ENCODE results near the gene EEFSEC. TPM values are rescaled to one million over a fixed set of nuclear protein-coding genes. Genes with fewer than 3 reads are reported as not detected.

Gene EEFSEC
- total and polyA plus RNA-seq, 2 of the 8 experiments (the other 6 are each of a cell fraction or from before 2014, with no cell fraction given): 13.1 to 19.8 TPM

DNA sequence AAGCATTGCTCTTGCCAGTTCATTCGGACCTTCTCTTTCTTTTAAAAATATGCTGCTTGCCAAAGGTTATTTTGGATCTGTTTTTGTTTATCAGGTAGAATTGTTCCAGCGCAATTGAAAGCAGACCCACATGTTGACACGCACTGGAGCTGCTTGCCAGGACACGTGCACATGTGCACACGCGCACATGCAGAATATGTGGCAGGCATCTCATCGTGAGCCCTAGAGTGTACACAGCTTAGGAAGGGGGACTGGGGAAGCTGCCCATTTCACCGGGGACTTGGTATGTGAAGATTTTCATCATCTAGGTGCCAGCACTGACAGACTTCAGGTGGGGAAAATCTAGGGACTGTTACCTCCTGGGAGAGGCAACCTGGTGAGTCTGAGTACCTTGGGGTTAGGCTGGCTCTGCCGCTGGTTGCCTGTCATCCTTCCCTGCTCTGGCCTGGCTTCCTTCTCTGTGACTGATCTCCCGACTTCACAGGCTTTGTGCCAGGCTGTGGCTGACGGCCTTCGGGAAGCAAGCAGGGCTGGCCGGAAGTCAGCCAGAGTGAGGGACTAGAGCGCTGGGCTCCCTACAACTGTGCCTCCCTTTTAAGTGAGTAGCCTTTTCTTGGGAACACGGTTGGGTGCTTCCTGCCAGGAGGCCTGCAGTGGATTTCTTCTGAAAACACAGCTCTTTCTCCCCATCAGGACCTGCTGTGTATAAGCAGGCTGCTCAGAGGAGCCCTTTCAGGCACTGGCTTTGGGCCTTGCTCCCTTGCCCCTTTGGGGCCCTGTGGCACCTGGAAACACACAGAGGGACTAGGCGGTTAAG lies 129.3 kb downstream of the EEFSEC start:
- H2AFZ ChIP-seq (ENCODE audit: low read length): no peak overlapping the region
- no peak overlapping the region for H3K23ac ChIP-seq (ENCODE audit: insufficient read length)
- H2BK12ac ChIP-seq (ENCODE audit: low read depth, low read length): peak overlapping the region; percentile 77; the same call in 1 of the 2 replicates
- 72% methylated on average over 16 of the region's 16 CpGs; no CpG with 5 or more reads in 1 of the 2 experiments for WGBS, 2 experiments (ENCODE audit: extremely low coverage in 1 of 2, insufficient coverage in 1 of 2, insufficient read length in 1 of 2, insufficient replicate concordance in 2 of 2, low coverage in 1 of 2, low lambda C conversion rate in 2 of 2, missing lambda C conversion rate in 1 of 2)
- H4K91ac ChIP-seq (replicated peaks; ENCODE audit: insufficient read length, low read length): peak overlapping the region; percentile 84
- FAIRE-seq: no peak
- peaks cover 29 to 68% (median 43%) of the 10 kb centered on the region in 4 experiments for H3K4me1 ChIP-seq (replicated peaks in 1 of 4; ENCODE audit: control insufficient read depth in 3 of 4, insufficient read depth in 4 of 4, low read length in 3 of 4)
- no peak overlapping the region for H4K5ac ChIP-seq (ENCODE audit: insufficient read length, low read depth, low read length)
- H3K9me3 ChIP-seq (ENCODE audit: insufficient read depth in 2 of 2, low read depth in 1 of 2, low read length in 1 of 2): no peaks in the 10 kb centered on the region
- H3K56ac ChIP-seq (replicated peaks; ENCODE audit: insufficient read length, low read depth, low read length): no peak overlapping the region
- no peak overlapping the region for H3K9ac ChIP-seq (replicated peaks in 1 of 4; ENCODE audit: extremely low read depth in 1 of 4, low read depth in 3 of 4, low read length in 3 of 4)
- no peak overlapping the region for H3K27ac ChIP-seq (ENCODE audit: low read depth, low read length)
- H3K4me2 ChIP-seq (ENCODE audit: insufficient read depth in 1 of 2, low read depth in 2 of 2, low read length in 2 of 2): 0 out of 4 replicates have a peak overlapping the region, but pooled peaks of 1 of the 2 experiments have one; percentile 14
- H2BK120ac ChIP-seq (replicated peaks; ENCODE audit: low read depth, low read length): no peak overlapping the region
- peak; percentile 56; the same call in 1 of the 2 replicates for TF ChIP-seq GABPA (IDR thresholded peaks at IDR 0.05; ENCODE audit: borderline replicate concordance, insufficient read depth, low read length)
- TF ChIP-seq SRF (IDR thresholded peaks at IDR 0.05; ENCODE audit: low read depth, low read length): no peak
- TF ChIP-seq KDM5A (IDR thresholded peaks at IDR 0.05; ENCODE audit: low read length): no peak
- no peak for TF ChIP-seq RFX5 (IDR thresholded peaks at IDR 0.05; ENCODE audit: borderline replicate concordance, low read depth, low read length)
- no peak for TF ChIP-seq RXRA (IDR thresholded peaks at IDR 0.05; ENCODE audit: insufficient read depth, low read depth, low read length)
- H3K79me1 ChIP-seq (ENCODE audit: low read depth, low read length): no peaks in the 10 kb centered on the region
- ChIA-PET CTCF (ENCODE audit: partially characterized antibody) (interaction anchor here (0.8 to 3.5 kb wide), 10 partner anchors 9 to 57 kb away, joined by 3 to 17 read pairs (median 5); no protein-coding TSS in a partner anchor), POLR2A (ENCODE audit: partially characterized antibody) (interaction anchor here (0.8 to 1.2 kb wide), 4 partner anchors 8 to 88 kb away, joined by 3 read pairs; no protein-coding TSS in a partner anchor)
- H2BK20ac ChIP-seq (ENCODE audit: low read length): peak overlapping the region; percentile 40; the same call in 1 of the 2 replicates
- H3K79me2 ChIP-seq (ENCODE audit: control insufficient read depth in 1 of 2, insufficient read depth in 2 of 2, low read length in 2 of 2): no peaks in the 10 kb centered on the region
- no peaks in the 10 kb centered on the region for H4K20me1 ChIP-seq (replicated peaks in 1 of 2; ENCODE audit: control insufficient read depth in 1 of 2, insufficient read depth in 2 of 2, low read length in 2 of 2)
- DNase-seq (ENCODE audit: low read depth in 1 of 2, low spot score in 2 of 2): peak in 1 of 2 experiments; percentile 54
- no peaks in the 10 kb centered on the region for H3K36me3 ChIP-seq (ENCODE audit: control insufficient read depth in 2 of 4, insufficient read depth in 4 of 4, low read length in 3 of 4)
- H4K8ac ChIP-seq (ENCODE audit: extremely low read depth, insufficient read depth, low read length): no peak overlapping the region; the same call in 1 of the 2 replicates
- H3K4ac ChIP-seq (replicated peaks; ENCODE audit: insufficient read length, low read depth, low read length): no peak overlapping the region
- peaks cover 0 to 12% (median 7%) of the 10 kb centered on the region in 4 experiments; a peak in 3 of 7 replicates for H3K27me3 ChIP-seq (replicated peaks in 1 of 4; ENCODE audit: control insufficient read depth in 3 of 4, extremely low read depth in 1 of 4, insufficient read depth in 3 of 4, low read length in 3 of 4)
- H2BK5ac ChIP-seq (ENCODE audit: low read depth, low read length): peak overlapping the region; percentile 76
- H3K18ac ChIP-seq (ENCODE audit: extremely low read depth, low read length): peak overlapping the region; percentile 72; the same call in 1 of the 2 replicates
- no peaks in the 10 kb centered on the region for H3K23me2 ChIP-seq (ENCODE audit: low read depth, low read length)
- peak overlapping the region; percentile 85; the same call in 1 of the 2 replicates for H2AK5ac ChIP-seq (ENCODE audit: low read depth, low read length)
- peak overlapping the region; percentile 83 for H2BK15ac ChIP-seq (ENCODE audit: low read length)
- no peak overlapping the region for H3K4me3 ChIP-seq (ENCODE audit: extremely low read depth in 1 of 4, insufficient read depth in 2 of 4, low read depth in 3 of 4, low read length in 4 of 4)
- H3K14ac ChIP-seq (ENCODE audit: insufficient read length): no peak overlapping the region
